Muscle of leg (tissue), 11 donors: ENCODE results near the gene EFCAB8. TPM values are rescaled to one million over a fixed set of nuclear protein-coding genes. Genes with fewer than 3 reads are reported as not detected.

ENCODE experiments used
- DNase-seq: peaks from one replicate; pipeline ENCODE4 v3.0.0; 2013
- H3K27ac ChIP-seq: one replicate; pipeline ENCODE4 v1.5.1; 2013; ENCODE audit warnings: mild to moderate bottlenecking, low read length, control low read depth
- H3K27me3 ChIP-seq: one replicate; pipeline ENCODE4 v1.6.1; 2013; ENCODE audit warnings: low read length; ENCODE audit not compliant: control insufficient read depth, insufficient read depth
- H3K36me3 ChIP-seq: one replicate; pipeline ENCODE4 v1.6.1; 2013; ENCODE audit warnings: low read length; ENCODE audit not compliant: control insufficient read depth, insufficient read depth
- H3K4me1 ChIP-seq: one replicate; pipeline ENCODE4 v1.6.1; 2013; ENCODE audit warnings: low read length; ENCODE audit not compliant: control insufficient read depth, insufficient read depth
- H3K4me3 ChIP-seq: one replicate; pipeline ENCODE4 v1.5.1; 2013; ENCODE audit warnings: low read length, control low read depth
- H3K9me3 ChIP-seq: replicated peaks from 2 replicates; pipeline ENCODE4 v1.6.1; 2013; ENCODE audit warnings: low read depth, low read length; ENCODE audit not compliant: control insufficient read depth
- WGBS: methylation state at CpG from one replicate; pipeline ENCODE4 v1.1.5; 2013; ENCODE audit warnings: missing lambda C conversion rate; ENCODE audit not compliant: insufficient coverage; 5-methylcytosine and 5-hydroxymethylcytosine counted together
- polyA plus RNA-seq, 8 donors: library from polyadenylated mRNA; unstranded; fragments of 120-200 nt; gene quantifications; one replicate each; pipeline versions ENCODE4 v1.2.1 to v1.2.3, GENCODE V29; 2013; ENCODE audit warnings: inconsistent platforms in 1 of 8, low replicate concordance in 1 of 8; ENCODE audit not compliant: insufficient read length in 8 of 8, insufficient read depth in 1 of 8
- total RNA-seq: library from RNA; stranded (reverse); fragments of 120-200 nt; gene quantifications from one replicate; pipeline ENCODE4 v1.2.4, GENCODE V29; 2013

EFCAB8 gene
- total and polyA plus RNA-seq, 9 donors = 0.04 to 0.22 (median 0.14) TPM; not detected in 2

DNA sequence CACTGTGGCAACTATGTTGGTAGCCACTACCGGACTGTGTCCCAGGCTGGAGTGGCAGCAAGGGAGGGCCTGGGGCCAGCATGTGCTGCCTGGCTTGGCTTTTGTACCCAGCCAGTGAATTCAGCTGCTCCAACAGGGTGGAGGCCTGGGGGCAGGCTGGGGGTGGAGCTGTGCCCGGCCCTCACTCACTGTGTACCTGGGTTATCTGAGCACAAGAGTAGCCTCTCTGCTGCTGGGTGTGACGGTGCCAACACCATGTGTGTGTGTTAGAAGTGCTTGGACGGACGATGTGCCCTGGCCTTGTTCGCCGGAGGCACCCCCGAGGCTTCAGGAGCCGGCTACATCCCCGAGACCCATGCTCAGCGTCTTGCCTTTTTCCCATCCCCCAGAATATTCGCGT is 49.2 kb downstream of the EFCAB8 start:
- Histone ChIP-seq H3K9me3 (no peaks in the 10 kb centered on the region), H3K27me3 (no peaks in the 10 kb centered on the region), H3K4me3 (no peak overlapping the region), H3K4me1 (no peaks in the 10 kb centered on the region), H3K27ac (no peak overlapping the region), H3K36me3 (no peaks in the 10 kb centered on the region)
- WGBS = 57% methylated on average over 10 of the region's 13 CpGs
- DNase-seq = no peak

DNA sequence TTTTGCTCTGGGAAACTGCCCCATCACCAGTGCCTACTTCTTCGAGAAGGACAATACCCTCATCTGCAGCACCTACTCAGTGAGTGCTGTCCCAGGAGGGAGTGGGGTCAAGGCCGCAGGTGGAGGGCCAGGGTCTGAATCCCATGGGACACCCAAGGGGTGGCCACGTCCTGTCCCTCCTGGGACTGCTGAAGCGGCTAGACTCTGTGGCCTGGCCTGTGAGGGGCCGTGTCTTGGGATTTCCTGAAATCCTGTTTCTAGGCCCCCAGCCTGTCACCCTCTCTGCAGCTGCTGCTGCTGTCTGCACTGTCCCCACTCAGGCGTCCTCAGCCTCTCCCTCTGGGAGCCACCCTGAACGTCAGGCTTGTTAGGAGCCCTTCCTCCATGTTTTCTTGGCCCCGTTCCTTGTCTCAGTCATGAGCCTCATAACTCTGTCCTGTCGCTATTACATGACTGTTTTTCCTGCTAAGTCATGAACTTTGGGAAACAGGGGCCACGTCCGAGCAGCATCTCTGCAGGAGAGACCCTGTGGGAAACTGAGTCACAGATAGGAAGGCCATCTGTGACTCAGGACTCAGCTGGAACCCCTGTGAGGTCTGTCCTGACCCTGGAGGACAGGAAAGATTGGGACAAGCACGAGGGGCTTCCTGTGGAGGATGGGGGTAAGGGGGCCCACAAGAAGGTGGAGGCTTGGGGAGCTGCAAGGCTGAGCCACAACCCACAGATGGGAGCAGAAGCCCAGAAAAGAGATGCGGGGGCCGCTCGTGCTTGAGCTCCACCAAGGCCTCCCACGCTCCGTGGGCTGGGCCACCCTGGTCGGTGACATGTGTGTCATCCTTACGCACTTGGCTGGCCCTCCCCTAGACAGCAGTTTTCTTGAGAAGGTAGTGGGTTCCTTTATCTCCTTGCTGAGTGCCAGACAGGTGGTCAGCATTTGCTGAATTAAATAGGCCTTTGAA is 49.9 kb downstream of the EFCAB8 start:
- no peaks in the 10 kb centered on the region for H3K9me3 ChIP-seq
- H3K4me1 ChIP-seq = no peaks in the 10 kb centered on the region
- no peaks in the 10 kb centered on the region for H3K27me3 ChIP-seq
- no peak overlapping the region for H3K27ac ChIP-seq
- H3K36me3 ChIP-seq = no peaks in the 10 kb centered on the region
- DNase-seq = peak; percentile 25
- 48% methylated on average over 15 of the region's 19 CpGs for WGBS
- H3K4me3 ChIP-seq = no peak overlapping the region

GRCh38 chr20:32909451-32909850 is 50.7 kb downstream of the EFCAB8 start:
- H3K9me3 ChIP-seq = no peaks in the 10 kb centered on the region
- H3K27me3 ChIP-seq = no peaks in the 10 kb centered on the region
- no peaks in the 10 kb centered on the region for H3K4me1 ChIP-seq
- H3K27ac ChIP-seq = no peak overlapping the region
- no peak overlapping the region for H3K4me3 ChIP-seq
- no peak for DNase-seq
- no peaks in the 10 kb centered on the region for H3K36me3 ChIP-seq
- WGBS = 84% methylated on average over 5 of the region's 9 CpGs

DNA sequence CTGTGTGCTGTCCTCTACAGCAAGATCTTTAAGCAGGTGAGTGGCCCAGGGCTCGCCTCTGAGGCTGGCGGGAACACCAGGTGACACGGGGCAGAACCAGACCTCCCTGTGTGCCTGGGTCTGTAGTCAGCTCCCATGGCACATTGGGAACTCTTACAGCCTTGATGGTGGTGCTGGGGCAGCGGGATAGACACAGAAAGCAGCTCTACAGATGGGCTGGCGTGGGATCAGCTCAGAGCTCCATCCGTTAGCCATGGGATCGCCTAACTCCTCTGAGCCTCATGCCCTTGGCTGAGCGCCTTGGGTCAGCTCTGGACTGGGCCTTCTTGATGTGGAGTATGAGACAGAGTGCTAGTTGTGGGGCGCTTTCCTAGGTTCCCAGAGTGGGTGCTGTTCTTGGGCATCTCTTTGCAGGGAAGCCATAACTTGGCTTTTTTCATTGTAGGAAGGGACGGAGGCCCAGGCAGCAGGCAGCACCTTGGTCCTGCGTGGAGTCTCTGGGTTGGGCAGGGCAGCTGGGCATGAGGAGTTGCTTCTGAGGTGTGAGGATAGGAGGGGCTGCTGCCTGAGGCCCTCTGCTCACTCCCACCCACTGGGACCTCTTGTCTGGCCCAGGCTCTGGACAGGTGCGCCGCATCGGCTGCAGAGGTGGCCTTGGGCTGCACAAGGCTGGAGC is 51.3 kb downstream of the EFCAB8 start:
- Histone ChIP-seq H3K4me3 (no peak overlapping the region), H3K36me3 (no peaks in the 10 kb centered on the region), H3K27ac (no peak overlapping the region), H3K9me3 (no peaks in the 10 kb centered on the region), H3K27me3 (no peaks in the 10 kb centered on the region), H3K4me1 (no peaks in the 10 kb centered on the region)
- DNase-seq = no peak
- 77% methylated on average over 10 of the region's 14 CpGs for WGBS

GRCh38 chr20:32911355-32911754 is 52.6 kb downstream of the EFCAB8 start:
- Histone ChIP-seq H3K27ac (no peak overlapping the region), H3K27me3 (no peaks in the 10 kb centered on the region), H3K4me1 (no peaks in the 10 kb centered on the region), H3K9me3 (peaks cover 9% of the 10 kb centered on the region), H3K4me3 (no peak overlapping the region), H3K36me3 (no peaks in the 10 kb centered on the region)
- no peak for DNase-seq
- WGBS = 58% methylated on average over 13 of the region's 13 CpGs

GRCh38 chr20:32912688-32913087 is 54.0 kb downstream of the EFCAB8 start:
- WGBS = no CpG with 5 or more reads among the region's 1 CpG
- Histone ChIP-seq H3K4me3 (no peak overlapping the region), H3K27me3 (no peaks in the 10 kb centered on the region), H3K27ac (no peak overlapping the region), H3K36me3 (no peaks in the 10 kb centered on the region), H3K9me3 (peaks cover 9% of the 10 kb centered on the region), H3K4me1 (no peaks in the 10 kb centered on the region)
- DNase-seq = no peak

DNA sequence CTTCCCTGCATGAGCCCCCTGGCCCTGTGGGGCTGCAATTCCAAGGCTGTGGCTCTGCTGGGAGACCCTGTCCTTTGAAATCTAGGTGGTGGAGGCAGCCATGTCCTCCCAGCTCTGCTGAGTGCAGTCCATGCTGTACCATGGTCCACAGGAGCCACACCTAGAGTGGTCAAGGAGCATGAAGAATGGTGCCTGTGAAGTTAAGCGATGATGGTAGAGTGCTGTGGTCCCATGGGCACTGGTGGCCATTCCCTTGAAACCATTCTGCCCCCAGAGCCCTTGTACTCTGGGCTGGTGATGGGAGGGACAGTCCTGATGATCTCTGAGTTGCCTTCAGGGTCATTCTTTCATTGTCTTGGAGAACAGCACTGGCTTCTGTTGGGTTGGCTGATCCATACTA is 55.3 kb downstream of the EFCAB8 start:
- WGBS = 100% methylated on average over 1 of the region's 1 CpG
- no peak overlapping the region for H3K4me3 ChIP-seq
- peaks cover 9% of the 10 kb centered on the region for H3K9me3 ChIP-seq
- H3K27ac ChIP-seq = no peak overlapping the region
- no peak for DNase-seq
- no peaks in the 10 kb centered on the region for H3K36me3 ChIP-seq
- H3K27me3 ChIP-seq = no peaks in the 10 kb centered on the region
- no peaks in the 10 kb centered on the region for H3K4me1 ChIP-seq

DNA sequence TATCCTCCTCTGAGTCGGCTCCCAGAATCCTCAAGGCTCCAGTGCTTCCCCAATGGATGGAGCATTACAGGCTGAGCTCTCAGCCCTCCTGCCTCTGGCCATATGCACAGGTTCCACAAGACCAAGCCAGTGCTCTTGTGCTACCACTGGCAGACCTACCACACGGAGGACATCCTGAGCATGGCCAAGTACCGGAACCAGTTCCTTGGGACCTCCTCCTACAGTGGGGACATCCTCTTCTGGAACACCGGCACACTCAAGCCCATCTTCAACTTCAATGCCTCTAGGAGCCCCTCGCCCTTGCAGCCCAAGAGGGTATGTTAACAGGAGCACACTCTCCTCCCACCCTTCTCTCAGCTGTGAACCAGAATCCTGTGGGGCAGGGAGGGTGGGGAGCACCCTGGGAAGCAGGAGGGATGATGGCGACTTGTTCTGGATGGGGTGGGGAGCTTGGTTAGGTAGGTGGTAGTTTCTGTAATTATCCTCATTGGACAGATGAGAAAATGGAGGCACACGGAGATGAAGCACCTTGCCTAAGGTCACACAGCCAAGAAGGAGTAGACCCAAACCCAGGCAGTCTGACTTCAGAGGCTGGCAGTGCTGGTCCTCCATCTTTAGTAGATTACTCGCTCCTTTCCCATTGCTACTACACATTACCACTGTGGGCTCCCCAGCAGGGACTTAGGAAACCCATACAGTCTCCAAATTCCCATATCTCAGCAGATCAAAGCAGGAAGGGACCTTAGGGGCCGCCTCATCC is 58.6 kb downstream of the EFCAB8 start:
- no peak for DNase-seq
- Histone ChIP-seq H3K9me3 (peaks cover 9% of the 10 kb centered on the region), H3K4me1 (no peaks in the 10 kb centered on the region), H3K27me3 (peaks cover 2% of the 10 kb centered on the region), H3K36me3 (no peaks in the 10 kb centered on the region), H3K4me3 (no peak overlapping the region), H3K27ac (no peak overlapping the region)
- 89% methylated on average over 6 of the region's 9 CpGs for WGBS

- no peaks in the 10 kb centered on the region for H3K36me3 ChIP-seq
Observed at GRCh38 chr20:32918296-32918695, 59.6 kb downstream of the EFCAB8 start.

GRCh38 chr20:32918751-32919150 is 60.0 kb downstream of the EFCAB8 start:
- Histone ChIP-seq H3K27ac (no peak overlapping the region), H3K4me3 (no peak overlapping the region), H3K9me3 (peaks cover 9% of the 10 kb centered on the region), H3K36me3 (no peaks in the 10 kb centered on the region), H3K27me3 (peaks cover 2% of the 10 kb centered on the region), H3K4me1 (no peaks in the 10 kb centered on the region)
- no peak for DNase-seq
- no CpG with 5 or more reads among the region's 1 CpG for WGBS

More at GRCh38 chr20:32918296-32918695, 59.6 kb downstream of the EFCAB8 start:
- Histone ChIP-seq H3K27ac (no peak overlapping the region), H3K9me3 (peaks cover 9% of the 10 kb centered on the region), H3K27me3 (peaks cover 2% of the 10 kb centered on the region), H3K4me3 (no peak overlapping the region), H3K4me1 (no peaks in the 10 kb centered on the region)
- 62% methylated on average over 9 of the region's 12 CpGs for WGBS
- DNase-seq = no peak
